ENCODE data around the gene PCNX3. TPM values are rescaled to one million over a fixed set of nuclear protein-coding genes. Genes with fewer than 3 reads are reported as not detected.
"Not testable (repeated sequence)": the region's sequence is repeated elsewhere in the genome, so short reads cannot be mapped to it uniquely, and the experiment has no call there.

PCNX3 gene
- total and polyA plus RNA-seq, 2 of the 13 experiments (the other 11 are each of a cell fraction or from before 2014, with no cell fraction given): 16.2 to 23.0 TPM

DNA sequence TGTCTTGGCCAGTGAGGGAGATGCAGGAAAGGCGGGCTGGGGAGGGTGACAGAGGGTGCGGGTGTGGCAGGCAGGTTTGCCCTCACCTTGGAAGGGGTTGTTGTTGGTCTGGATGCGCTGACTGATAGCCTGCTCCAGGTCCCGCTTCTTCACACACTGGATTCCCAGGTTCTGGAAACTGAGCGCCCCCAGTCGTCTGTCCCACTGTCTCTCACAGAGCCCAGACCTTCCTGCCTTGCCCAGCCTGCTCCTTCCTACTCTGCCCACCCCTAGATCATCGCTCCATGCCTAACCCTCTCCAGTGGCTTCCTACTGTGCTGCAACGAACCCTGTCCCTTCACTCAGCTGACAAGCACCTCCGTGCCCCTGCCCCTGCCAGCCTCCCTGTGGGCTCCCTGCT is 44.5 kb downstream of the PCNX3 start:
- peaks cover 30 to 51% of the 10 kb centered on the region in 2 experiments for H3K36me3 ChIP-seq (replicated peaks in 1 of 2; ENCODE audit: control insufficient read depth in 1 of 2, insufficient read depth in 2 of 2, low read length in 2 of 2)
- CTCF ChIA-PET (ENCODE audit: low intra/inter-chr PET ratio, low total read pairs): no interaction called here
- H3K4me3 ChIP-seq (replicated peaks in 1 of 3; ENCODE audit: insufficient read depth in 1 of 3, low read depth in 2 of 3, low read length in 3 of 3): no peak overlapping the region
- in situ Hi-C loops (cut with HindIII; ENCODE audit: extremely low pct_ligation_motif_present, low pct_unique_long_range_greater_than_20kb): no loop called here
- H3K4me2 ChIP-seq (ENCODE audit: low read depth, low read length): no peak overlapping the region
- no peak overlapping the region for H3K27ac ChIP-seq (ENCODE audit: extremely low read length, insufficient read depth, low read length)
- DNase-seq (ENCODE audit: low spot score) (no peak), FAIRE-seq (no peak), ATAC-seq (no peak)
- no peak overlapping the region for H2AFZ ChIP-seq (ENCODE audit: low read length)
- H3K27me3 ChIP-seq (ENCODE audit: control insufficient read depth in 1 of 2, insufficient read depth in 2 of 2, low read length in 2 of 2): no peaks in the 10 kb centered on the region; a peak in 1 of 5 replicates
- peaks cover 11% of the 10 kb centered on the region for H3K4me1 ChIP-seq (ENCODE audit: insufficient read depth, low read length)
- POLR2A ChIA-PET: interaction anchor here (2.1 kb wide), 1 partner anchor 7 kb away, joined by 13 read pairs; no protein-coding TSS in a partner anchor
- H3K79me2 ChIP-seq (ENCODE audit: insufficient read depth, low read length): peaks cover 14% of the 10 kb centered on the region
- no peak for TF ChIP-seq ZNF17 (CRISPR knock-in tag; IDR thresholded peaks at IDR 0.05)
- TF ChIP-seq ZNF121 (CRISPR knock-in tag; IDR thresholded peaks at IDR 0.05): no peak
- TF ChIP-seq, protein P1, sequence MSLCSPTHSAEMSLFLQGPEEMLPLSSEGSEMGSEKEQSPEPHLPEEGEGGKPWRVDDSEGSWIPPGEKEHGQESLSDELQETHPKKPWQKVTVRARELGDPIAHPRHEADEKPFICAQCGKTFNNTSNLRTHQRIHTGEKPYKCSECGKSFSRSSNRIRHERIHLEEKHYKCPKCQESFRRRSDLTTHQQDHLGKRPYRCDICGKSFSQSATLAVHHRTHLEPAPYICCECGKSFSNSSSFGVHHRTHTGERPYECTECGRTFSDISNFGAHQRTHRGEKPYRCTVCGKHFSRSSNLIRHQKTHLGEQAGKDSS (CRISPR knock-in tag; IDR thresholded peaks at IDR 0.05; ENCODE audit: borderline replicate concordance, low read depth): no peak
- TF ChIP-seq ZNF674 (CRISPR knock-in tag; IDR thresholded peaks at IDR 0.05; ENCODE audit: low read depth): no peak
- no peak for TF ChIP-seq AKNA (CRISPR knock-in tag; IDR thresholded peaks at IDR 0.05; ENCODE audit: borderline replicate concordance)
- no peak for TF ChIP-seq FLYWCH1 (CRISPR knock-in tag; IDR thresholded peaks at IDR 0.05)
- TF ChIP-seq ZSCAN12 (CRISPR knock-in tag; IDR thresholded peaks at IDR 0.05): no peak
- peaks cover 4% of the 10 kb centered on the region; the same call in 1 of the 2 replicates for H4K20me1 ChIP-seq (ENCODE audit: insufficient read depth, low read length)
- 96% methylated on average over 5 of the region's 9 CpGs for WGBS (ENCODE audit: low lambda C conversion rate)
- no peaks in the 10 kb centered on the region for H3K9me3 ChIP-seq (ENCODE audit: low read length)
- BruUV-seq (replicated peaks): TSS peak; percentile 26
- intact Hi-C loops (cut with micrococcal nuclease; ENCODE audit: unreplicated experiment): no loop called here
- H3K9ac ChIP-seq (ENCODE audit: insufficient read depth, low read depth, low read length): no peak overlapping the region

DNA sequence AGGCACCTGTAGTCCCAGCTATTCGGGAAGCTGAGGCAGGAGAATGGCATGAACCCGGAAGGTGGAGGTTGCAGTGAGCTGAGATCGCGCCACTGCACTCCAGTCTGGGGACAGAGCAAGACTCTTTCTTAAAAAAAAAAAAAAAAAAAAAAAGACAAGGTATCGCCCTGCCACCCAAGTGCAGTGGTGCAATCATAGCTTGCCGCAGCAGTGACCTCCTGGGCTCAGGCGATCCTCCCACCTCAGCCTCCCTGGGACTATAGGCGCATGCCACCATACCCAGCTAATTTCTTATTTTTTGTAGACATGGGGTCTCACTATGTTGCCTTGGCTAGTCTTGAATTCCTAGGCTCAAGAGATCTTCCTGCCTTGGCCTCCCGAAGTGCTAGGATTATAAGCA is 45.3 kb downstream of the PCNX3 start:
- POLR2A ChIA-PET: interaction anchor here (1.4 to 3.6 kb wide), 4 partner anchors 8 to 46 kb away, joined by 3 to 17 read pairs (median 15); partner anchors contain the start of genes PCNX3 and SIPA1
- H2AFZ ChIP-seq (ENCODE audit: low read length); H3K27me3 ChIP-seq (ENCODE audit: control insufficient read depth in 1 of 2, insufficient read depth in 2 of 2, low read length in 2 of 2); ATAC-seq; H3K9me3 ChIP-seq (ENCODE audit: low read length); CTCF ChIA-PET (ENCODE audit: low intra/inter-chr PET ratio, low total read pairs); in situ Hi-C loops (cut with HindIII; ENCODE audit: extremely low pct_ligation_motif_present, low pct_unique_long_range_greater_than_20kb); intact Hi-C loops (cut with micrococcal nuclease; ENCODE audit: unreplicated experiment); FAIRE-seq; DNase-seq (ENCODE audit: low spot score); BruUV-seq (replicated peaks); H4K20me1 ChIP-seq (ENCODE audit: insufficient read depth, low read length): not testable (repeated sequence)
- Histone ChIP-seq H3K9ac (ENCODE audit: insufficient read depth, low read depth, low read length) (peak overlapping the region; percentile 91; the same call in 1 of the 2 replicates), H3K4me3 (replicated peaks in 1 of 3; ENCODE audit: insufficient read depth in 1 of 3, low read depth in 2 of 3, low read length in 3 of 3) (peak overlapping the region in 1 of 3 experiments; percentile 94; a peak in 1 of 6 replicates), H3K27ac (ENCODE audit: extremely low read length, insufficient read depth, low read length) (peak overlapping the region; percentile 69), H3K79me2 (ENCODE audit: insufficient read depth, low read length) (peaks cover 14% of the 10 kb centered on the region), H3K4me2 (ENCODE audit: low read depth, low read length) (peak overlapping the region; percentile 87; the same call in 1 of the 2 replicates), H3K36me3 (replicated peaks in 1 of 2; ENCODE audit: control insufficient read depth in 1 of 2, insufficient read depth in 2 of 2, low read length in 2 of 2) (peaks cover 27 to 43% of the 10 kb centered on the region in 2 experiments), H3K4me1 (ENCODE audit: insufficient read depth, low read length) (peaks cover 10% of the 10 kb centered on the region)
- WGBS (ENCODE audit: low lambda C conversion rate): 94% methylated on average over 9 of the region's 9 CpGs
